GM12874 (cell line): ENCODE results near the gene PLTP.

Experiments
- TF ChIP-seq, protein P1 (sequence below): IDR thresholded peaks from 2 replicates; pipeline ENCODE4 v1.5.1; 2011; ENCODE audit warnings: low read depth, mild to moderate bottlenecking, control low read depth, low read length, moderate library complexity; ENCODE audit not compliant: insufficient read depth

The PLTP gene

GRCh38 chr20:45887346-45887715, 24.6 kb downstream of the PLTP start, which contains the start of gene SPATA25:
SPATA25 (minus strand) TSS chr20:45887622; CDS start chr20:45887590, 32 bp downstream.
- TF ChIP-seq, protein P1, sequence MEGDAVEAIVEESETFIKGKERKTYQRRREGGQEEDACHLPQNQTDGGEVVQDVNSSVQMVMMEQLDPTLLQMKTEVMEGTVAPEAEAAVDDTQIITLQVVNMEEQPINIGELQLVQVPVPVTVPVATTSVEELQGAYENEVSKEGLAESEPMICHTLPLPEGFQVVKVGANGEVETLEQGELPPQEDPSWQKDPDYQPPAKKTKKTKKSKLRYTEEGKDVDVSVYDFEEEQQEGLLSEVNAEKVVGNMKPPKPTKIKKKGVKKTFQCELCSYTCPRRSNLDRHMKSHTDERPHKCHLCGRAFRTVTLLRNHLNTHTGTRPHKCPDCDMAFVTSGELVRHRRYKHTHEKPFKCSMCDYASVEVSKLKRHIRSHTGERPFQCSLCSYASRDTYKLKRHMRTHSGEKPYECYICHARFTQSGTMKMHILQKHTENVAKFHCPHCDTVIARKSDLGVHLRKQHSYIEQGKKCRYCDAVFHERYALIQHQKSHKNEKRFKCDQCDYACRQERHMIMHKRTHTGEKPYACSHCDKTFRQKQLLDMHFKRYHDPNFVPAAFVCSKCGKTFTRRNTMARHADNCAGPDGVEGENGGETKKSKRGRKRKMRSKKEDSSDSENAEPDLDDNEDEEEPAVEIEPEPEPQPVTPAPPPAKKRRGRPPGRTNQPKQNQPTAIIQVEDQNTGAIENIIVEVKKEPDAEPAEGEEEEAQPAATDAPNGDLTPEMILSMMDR: no peak

GRCh38 chr20:45886590-45887345, 25.2 kb downstream of the PLTP start:
- TF ChIP-seq, protein P1: no peak

DNA sequence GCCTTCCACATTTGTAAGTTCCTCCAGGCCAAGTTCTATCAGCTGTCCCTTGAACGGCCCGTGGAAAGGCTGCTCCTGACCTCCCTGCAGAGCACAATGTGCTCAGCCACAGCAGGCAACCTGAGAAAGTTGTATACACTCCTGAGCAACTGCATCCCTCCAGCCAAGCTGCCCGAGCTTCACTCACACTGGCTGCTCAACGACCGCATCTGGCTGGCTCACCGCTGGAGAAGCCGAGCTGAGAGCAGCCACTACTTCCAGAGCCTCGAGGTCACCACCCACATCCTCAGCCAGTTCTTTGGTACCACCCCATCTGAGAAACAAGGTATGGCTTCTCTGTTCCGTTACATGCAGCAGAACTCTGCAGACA, 28.9 kb downstream of the PLTP start:
- TF ChIP-seq, protein P1: no peak

DNA sequence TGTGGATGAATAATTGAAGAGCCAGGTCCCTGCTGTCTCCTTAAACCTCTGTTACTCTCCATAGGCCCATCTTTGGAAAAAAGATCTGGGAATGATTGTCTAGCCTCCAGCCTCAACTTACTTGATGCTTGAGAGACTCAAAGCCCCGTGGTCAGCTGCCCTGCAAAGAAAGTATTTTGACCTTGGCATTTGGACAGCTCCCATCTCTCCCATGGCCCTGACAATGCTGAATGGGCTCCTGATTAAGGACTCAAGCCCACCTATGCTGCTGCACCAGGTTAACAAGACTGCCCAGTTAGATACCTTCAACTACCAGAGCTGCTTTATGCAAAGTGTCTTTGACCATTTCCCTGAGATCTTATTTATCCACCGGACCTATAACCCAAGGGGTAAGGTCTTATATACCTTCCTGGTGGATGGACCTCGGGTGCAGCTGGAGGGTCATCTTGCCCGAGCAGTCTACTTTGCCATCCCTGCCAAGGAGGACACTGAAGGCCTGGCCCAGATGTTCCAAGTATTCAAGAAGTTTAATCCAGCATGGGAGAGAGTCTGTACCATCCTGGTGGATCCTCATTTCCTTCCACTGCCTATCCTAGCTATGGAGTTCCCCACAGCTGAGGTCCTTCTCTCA, 29.4 kb downstream of the PLTP start:
- TF ChIP-seq, protein P1: no peak

DNA sequence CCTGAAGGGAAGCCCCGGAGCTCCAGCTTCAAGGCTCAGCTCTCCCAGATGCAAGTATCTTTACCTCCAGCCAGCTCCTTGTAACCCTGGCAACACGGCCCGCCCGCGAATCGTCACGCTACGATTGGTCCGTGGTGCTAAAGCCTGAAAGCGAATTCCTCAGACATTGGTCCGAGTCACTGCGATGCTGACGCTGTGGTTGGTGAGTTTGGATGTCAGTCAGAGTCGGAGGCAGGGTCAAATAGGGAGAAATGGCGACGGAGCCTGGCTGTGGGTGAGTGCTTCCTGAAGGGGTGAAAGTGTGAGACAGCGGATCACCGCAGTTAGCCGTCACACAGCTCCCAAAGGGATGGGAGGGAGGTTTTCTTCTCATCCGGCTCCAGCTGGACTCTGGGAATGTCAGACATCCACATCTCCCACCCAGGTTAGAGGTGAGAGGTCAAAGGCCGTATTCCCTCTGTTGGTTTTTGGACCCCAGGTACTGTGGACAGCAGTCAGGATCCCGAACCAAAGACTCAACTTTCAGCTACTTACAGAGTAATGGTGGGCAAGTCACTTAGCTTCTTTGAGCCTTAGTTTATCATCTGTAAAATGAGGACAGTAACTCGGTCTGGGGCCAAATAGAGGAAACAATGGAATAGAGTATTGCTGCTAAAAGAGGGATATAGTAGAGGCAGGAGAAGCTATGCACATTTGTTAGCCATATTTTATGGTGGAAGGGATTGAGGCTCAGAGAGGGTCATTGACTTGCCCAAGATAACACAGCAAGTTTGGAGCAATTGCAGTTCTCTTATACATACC, 30.8 kb downstream of the PLTP start, which contains the start of gene ZSWIM1:
Gene ZSWIM1, plus strand, starts transcription at position 240 of the 801 bp plus-strand sequence. CDS start 1,366 bp downstream, outside the sequence.
- TF ChIP-seq, protein P1: no peak

DNA sequence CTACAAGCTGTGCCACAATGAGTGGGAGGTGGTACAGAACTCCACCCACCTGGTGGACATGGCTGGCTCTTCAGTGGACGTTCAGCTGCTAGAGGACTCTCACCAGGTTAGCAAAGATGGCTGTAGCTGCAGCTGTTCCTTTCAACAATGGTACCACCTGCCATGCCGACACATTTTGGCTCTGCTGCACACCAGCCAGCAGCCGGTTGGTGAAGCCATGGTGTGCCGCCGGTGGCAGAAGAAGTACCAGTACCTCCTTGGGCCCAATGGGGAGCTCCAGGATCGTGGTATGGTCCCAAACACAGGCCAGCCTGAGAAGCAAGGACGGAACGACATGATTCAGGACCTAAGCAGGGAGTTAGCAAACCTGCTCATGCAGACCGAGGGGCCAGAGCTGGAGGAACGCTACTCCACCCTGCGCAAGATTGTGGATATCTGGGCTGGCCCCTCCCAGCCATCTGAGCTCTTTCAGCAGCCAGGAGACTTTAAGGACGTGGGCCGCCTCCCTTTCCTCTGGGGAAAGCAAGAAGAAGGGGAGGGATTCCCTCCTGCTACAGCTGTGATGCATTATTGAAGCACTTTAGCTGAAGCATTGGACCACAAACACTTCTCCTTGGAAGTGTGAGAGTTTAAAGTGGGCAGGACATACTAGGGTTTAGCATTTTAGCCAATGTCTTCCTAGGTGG, 33.7 kb downstream of the PLTP start:
- TF ChIP-seq, protein P1: no peak
